Endothelial cell of umbilical vein (primary cell): ENCODE data around the gene EGFL6. TPM values are rescaled to one million over a fixed set of nuclear protein-coding genes. Genes with fewer than 3 reads are reported as not detected.

Source experiments
- BruUV-seq: library from RNA; stranded (reverse); fragments of 400-500 nt; replicated peaks from 2 replicates; lab custom pipeline; 2021; lab: Mats Ljungman, UMichigan
- CTCF ChIA-PET: fragments of 300-600, 350-600 bp; sonication (Branson Sonifier 250); formaldehyde crosslinking; loops from one replicate; lab custom pipeline; 2021; ENCODE audit warnings: antibody characterized with exemption, inconsistent platforms; lab: Charles Lee
- POLR2A ChIA-PET: fragments of 300-600, 350-600 bp; sonication (Branson Sonifier 250); formaldehyde crosslinking; loops from one replicate; lab custom pipeline; 2021; ENCODE audit warnings: antibody characterized with exemption, inconsistent platforms; lab: Charles Lee
- DNase-seq: peaks from one replicate; pipeline ENCODE4 v3.0.0-alpha.2; 2011; ENCODE audit warnings: low read depth, low spot score
- FAIRE-seq: peaks from 2 replicates; lab custom pipeline; 2011; peaks lifted over from hg19 to GRCh38; lab: Jason Lieb, UNC
- H2AFZ ChIP-seq: 2 replicates; pipeline ENCODE4 v1.6.0; 2012; ENCODE audit warnings: low read depth, low read length, control low read depth, inconsistent platforms
- H3K27ac ChIP-seq: 2 replicates; pipeline ENCODE4 v1.5.1; 2011; ENCODE audit warnings: low read depth, mild to moderate bottlenecking, control low read depth, low read length, moderate library complexity; ENCODE audit not compliant: insufficient read depth
- H3K27me3 ChIP-seq, 2 experiments: 2 replicates each; pipeline versions ENCODE4 v1.6.0 to v1.6.1; 2011; ENCODE audit warnings: low read length in 2 of 2, mixed read lengths in 1 of 2; ENCODE audit not compliant: control insufficient read depth in 2 of 2, insufficient read depth in 2 of 2
- H3K36me3 ChIP-seq, 2 experiments: 2 replicates in 1 of 2; 3 replicates in 1 of 2; pipeline ENCODE4 v1.5.1; 2011; ENCODE audit warnings: low read length in 2 of 2, mild to moderate bottlenecking in 1 of 2, moderate library complexity in 1 of 2; ENCODE audit not compliant: control insufficient read depth in 2 of 2, insufficient read depth in 2 of 2; ENCODE audit errors: extremely low read depth in 1 of 2
- H3K4me1 ChIP-seq: 3 replicates; pipeline ENCODE4 v1.5.1; 2011; ENCODE audit warnings: mild to moderate bottlenecking, low read length; ENCODE audit not compliant: control insufficient read depth, insufficient read depth; ENCODE audit errors: extremely low read depth
- H3K4me2 ChIP-seq: 2 replicates; pipeline ENCODE4 v1.6.1; 2011; ENCODE audit warnings: low read length, control low read depth, mixed read lengths; ENCODE audit not compliant: insufficient read depth
- H3K4me3 ChIP-seq, 3 experiments: fragments of 200-600 bp in 1 of 3; sonication (generic), shearing (Covaris generic) in 1 of 3; replicated peaks in 1 of 3; 2 replicates each; pipeline ENCODE4 v1.5.1; 2011 to 2016; ENCODE audit warnings: control low read depth in 3 of 3, low read length in 3 of 3, mild to moderate bottlenecking in 2 of 3, inconsistent platforms in 1 of 3, low read depth in 1 of 3, moderate library complexity in 1 of 3; ENCODE audit not compliant: insufficient read depth in 1 of 3
- H3K79me2 ChIP-seq: 2 replicates; pipeline ENCODE4 v1.6.0; 2012; ENCODE audit warnings: low read length, inconsistent platforms; ENCODE audit not compliant: control insufficient read depth, insufficient read depth
- H3K9ac ChIP-seq: replicated peaks from 2 replicates; pipeline ENCODE3; 2011; ENCODE audit warnings: low read length, control low read depth; ENCODE audit not compliant: insufficient read depth; ENCODE audit errors: extremely low read depth
- H3K9me1 ChIP-seq: replicated peaks from 3 replicates; pipeline ENCODE4 v1.6.0; 2011; ENCODE audit warnings: mild to moderate bottlenecking, low read length; ENCODE audit not compliant: control insufficient read depth, insufficient read depth; ENCODE audit errors: extremely low read depth
- H3K9me3 ChIP-seq: replicated peaks from 2 replicates; pipeline ENCODE4 v1.5.1; 2012; ENCODE audit warnings: low read length, inconsistent platforms; ENCODE audit not compliant: control insufficient read depth, insufficient read depth
- H4K20me1 ChIP-seq: replicated peaks from 2 replicates; pipeline ENCODE3; 2011; ENCODE audit warnings: mild to moderate bottlenecking, low read length; ENCODE audit not compliant: control insufficient read depth, insufficient read depth; ENCODE audit errors: extremely low read depth
- FOS ChIP-seq: IDR thresholded peaks from 2 replicates; pipeline ENCODE4 v1.6.1; 2011; ENCODE audit warnings: mild to moderate bottlenecking, low read length, moderate library complexity, borderline replicate concordance; ENCODE audit not compliant: insufficient read depth
- GATA2 ChIP-seq: IDR thresholded peaks from 2 replicates; pipeline ENCODE4 v1.7.0; 2011; ENCODE audit warnings: low read depth, mild to moderate bottlenecking, moderate library complexity, mixed read lengths, low read length; ENCODE audit not compliant: insufficient read length, insufficient read depth
- JUN ChIP-seq: IDR thresholded peaks from 2 replicates; pipeline ENCODE4 v1.6.1; 2011; ENCODE audit warnings: borderline replicate concordance, low read depth; ENCODE audit not compliant: insufficient read length, insufficient read depth
- MYC ChIP-seq: IDR thresholded peaks from one replicate; pipeline ENCODE4 v1.6.1; 2011; ENCODE audit warnings: mild to moderate bottlenecking, low read depth, low read length
- POLR2A ChIP-seq: IDR thresholded peaks from 2 replicates; pipeline ENCODE4 v1.6.1; 2012; ENCODE audit warnings: low read depth, mild to moderate bottlenecking, control low read depth, low read length
- POLR2AphosphoS5 ChIP-seq: IDR thresholded peaks from 2 replicates; pipeline ENCODE4 v1.6.1; 2012; ENCODE audit warnings: low read depth, mild to moderate bottlenecking, control low read depth, low read length, moderate library complexity; ENCODE audit not compliant: insufficient read depth
- dilution Hi-C: fragments of 300-500 bp; cut with MboI; formaldehyde crosslinking; loops from one replicate; pipeline ENCODE4 v1.15.0; 2019; ENCODE audit warnings: low sequenced_read_pairs; ENCODE audit not compliant: extremely low pct_ligation_motif_present
- intact Hi-C: fragments of 100-400 bp; cut with micrococcal nuclease; formaldehyde crosslinking; loops from one replicate; pipeline ENCODE4 v1.10.0; 2022
- polyA plus RNA-seq, 4 experiments: library from polyadenylated mRNA; depleted of rRNA in 3 of 4; stranded (reverse) in 3 of 4; unstranded in 1 of 4; fragments of >200 nt; gene quantifications; 2 replicates each; pipeline versions ENCODE4 v1.2.1 to v1.2.3, GENCODE V29; 2011 to 2012; ENCODE audit warnings: missing spikeins in 1 of 4
- total RNA-seq: library from RNA; stranded (reverse); gene quantifications from 2 replicates; pipeline ENCODE4 v1.2.3, GENCODE V29; 2021
- TF ChIP-seq, protein P1 (sequence below), 2 donors: IDR thresholded peaks; 1 replicate in 1 of 2; 2 replicates in 1 of 2; pipeline ENCODE4 v1.5.1; 2011; ENCODE audit warnings: low read length in 2 of 2, mild to moderate bottlenecking in 2 of 2, moderate library complexity in 2 of 2, control low read depth in 1 of 2, inconsistent platforms in 1 of 2, low read depth in 1 of 2; ENCODE audit not compliant: insufficient read depth in 1 of 2; ENCODE audit errors: extremely low read depth in 1 of 2

Gene EGFL6
- total and polyA plus RNA-seq, 2 donors (not counting 3 experiments of a cell fraction or from before 2014, with no cell fraction given), result not detected

DNA sequence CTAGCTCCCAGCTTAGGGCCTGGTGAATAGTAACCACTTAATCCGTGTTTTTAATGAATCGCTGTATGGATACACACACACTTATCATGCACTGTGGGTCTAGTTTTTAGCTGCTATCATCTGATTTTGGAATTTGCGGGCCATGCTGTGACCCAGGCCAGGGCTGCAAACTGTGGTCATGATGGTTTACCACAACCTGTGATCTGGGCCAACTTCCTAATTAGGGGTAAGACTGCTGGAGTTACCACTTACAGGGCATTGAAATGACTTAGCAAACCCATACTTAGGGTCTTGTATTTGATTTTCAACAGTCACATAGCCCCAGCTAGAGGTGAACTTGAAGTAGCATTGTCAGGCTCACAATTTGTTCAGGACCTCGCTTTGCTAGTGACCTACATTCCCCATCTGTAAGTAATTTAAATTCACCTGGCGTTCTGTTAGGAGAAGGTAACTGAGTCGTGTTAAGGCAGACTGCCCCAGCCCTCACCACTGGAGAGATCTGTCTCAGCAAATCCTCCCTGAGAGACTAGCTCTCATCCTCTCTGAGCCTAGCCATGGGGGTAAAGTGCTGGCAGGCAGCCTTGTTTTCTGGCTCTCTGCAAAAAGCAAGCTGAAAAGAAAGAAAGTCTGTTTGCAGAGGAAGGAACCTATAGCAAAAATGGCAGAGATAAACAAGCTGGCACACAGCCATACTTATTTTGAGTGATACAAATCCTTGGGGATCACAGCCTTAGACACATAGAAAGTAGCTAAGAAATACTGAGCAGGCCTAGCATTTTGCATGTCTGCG is 33.8 kb upstream of the EGFL6 start:
- H3K79me2 ChIP-seq, result no peaks in the 10 kb centered on the region
- ChIA-PET POLR2A (no interaction called here), CTCF (interaction anchor here (1.0 kb wide), 1 partner anchor 24 kb away, joined by 3 read pairs; no protein-coding TSS in a partner anchor)
- H3K4me3 ChIP-seq, result no peak overlapping the region
- H3K36me3 ChIP-seq, result no peaks in the 10 kb centered on the region
- no peaks in the 10 kb centered on the region for H4K20me1 ChIP-seq
- BruUV-seq, result no TSS peak
- DNase-seq (no peak), FAIRE-seq (no peak)
- no peak overlapping the region for H3K4me2 ChIP-seq
- H3K9me1 ChIP-seq, result no peaks in the 10 kb centered on the region
- H3K27me3 ChIP-seq, result no peaks in the 10 kb centered on the region
- H3K9me3 ChIP-seq, result no peaks in the 10 kb centered on the region
- no peaks in the 10 kb centered on the region for H3K4me1 ChIP-seq
- H3K27ac ChIP-seq, result no peak overlapping the region
- TF ChIP-seq GATA2, result no peak
- TF ChIP-seq FOS, result no peak
- no peak for TF ChIP-seq MYC
- no peak overlapping the region for H2AFZ ChIP-seq
- H3K9ac ChIP-seq, result no peak overlapping the region
- dilution Hi-C loops, result no loop called here
- intact Hi-C loops, result no loop called here

DNA sequence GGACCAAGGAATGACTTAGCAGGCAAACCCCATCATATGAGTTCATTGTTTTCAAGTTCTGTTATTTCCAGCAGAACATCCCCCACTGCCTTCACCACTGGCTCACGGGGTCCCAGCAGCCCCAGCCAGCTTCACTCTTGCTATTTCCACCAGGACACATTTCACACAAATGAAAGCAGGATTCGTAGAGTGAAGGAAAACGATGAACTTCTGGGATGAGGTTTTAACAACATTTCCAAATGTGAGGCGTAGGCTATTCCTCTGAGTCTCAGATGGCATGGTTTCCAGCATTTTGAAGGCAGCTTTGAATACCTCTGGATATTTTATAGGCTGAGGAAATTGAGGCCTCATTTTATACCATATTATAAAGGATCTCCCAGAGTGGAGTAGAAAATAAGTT is 32.9 kb upstream of the EGFL6 start:
- no TSS peak for BruUV-seq
- no peak overlapping the region for H3K27ac ChIP-seq
- no peaks in the 10 kb centered on the region for H3K9me3 ChIP-seq
- no peak for DNase-seq
- FAIRE-seq, result no peak
- TF ChIP-seq JUN, result no peak
- no peak for TF ChIP-seq POLR2A
- no peak for TF ChIP-seq POLR2AphosphoS5
- no peak for TF ChIP-seq MYC
- TF ChIP-seq FOS, result no peak
- TF ChIP-seq, protein P1, sequence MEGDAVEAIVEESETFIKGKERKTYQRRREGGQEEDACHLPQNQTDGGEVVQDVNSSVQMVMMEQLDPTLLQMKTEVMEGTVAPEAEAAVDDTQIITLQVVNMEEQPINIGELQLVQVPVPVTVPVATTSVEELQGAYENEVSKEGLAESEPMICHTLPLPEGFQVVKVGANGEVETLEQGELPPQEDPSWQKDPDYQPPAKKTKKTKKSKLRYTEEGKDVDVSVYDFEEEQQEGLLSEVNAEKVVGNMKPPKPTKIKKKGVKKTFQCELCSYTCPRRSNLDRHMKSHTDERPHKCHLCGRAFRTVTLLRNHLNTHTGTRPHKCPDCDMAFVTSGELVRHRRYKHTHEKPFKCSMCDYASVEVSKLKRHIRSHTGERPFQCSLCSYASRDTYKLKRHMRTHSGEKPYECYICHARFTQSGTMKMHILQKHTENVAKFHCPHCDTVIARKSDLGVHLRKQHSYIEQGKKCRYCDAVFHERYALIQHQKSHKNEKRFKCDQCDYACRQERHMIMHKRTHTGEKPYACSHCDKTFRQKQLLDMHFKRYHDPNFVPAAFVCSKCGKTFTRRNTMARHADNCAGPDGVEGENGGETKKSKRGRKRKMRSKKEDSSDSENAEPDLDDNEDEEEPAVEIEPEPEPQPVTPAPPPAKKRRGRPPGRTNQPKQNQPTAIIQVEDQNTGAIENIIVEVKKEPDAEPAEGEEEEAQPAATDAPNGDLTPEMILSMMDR (IDR thresholded peaks at IDR 0.05; ENCODE audit: extremely low read depth in 1 of 2, insufficient read depth in 1 of 2, low read depth in 1 of 2, low read length in 2 of 2), result no peak
- no peak overlapping the region for H3K4me2 ChIP-seq
- no peak overlapping the region for H3K4me3 ChIP-seq
- no peaks in the 10 kb centered on the region for H3K36me3 ChIP-seq
- ChIA-PET POLR2A (no interaction called here), CTCF (no interaction called here)
- H3K27me3 ChIP-seq, result no peaks in the 10 kb centered on the region
- H3K79me2 ChIP-seq, result no peaks in the 10 kb centered on the region
- dilution Hi-C loops (no loop called here), intact Hi-C loops (no loop called here)
- no peak overlapping the region for H3K9ac ChIP-seq
- H3K9me1 ChIP-seq, result no peaks in the 10 kb centered on the region
- H4K20me1 ChIP-seq, result no peaks in the 10 kb centered on the region
- H3K4me1 ChIP-seq, result no peaks in the 10 kb centered on the region
- H2AFZ ChIP-seq, result no peak overlapping the region
